ENCODE data around the gene PTPDC1. TPM values are rescaled to one million over a fixed set of nuclear protein-coding genes. Genes with fewer than 3 reads are reported as not detected.

PTPDC1 gene
- total RNA-seq (10 to 100 TPM in 1 of 2 experiments, 1 to 10 TPM in 1; 8.7 to 10.2 TPM), polyA plus RNA-seq (1 to 10 TPM; 1.9 to 4.9 (median 2.1) TPM), total RNA-seq (12.8 to 22.9 (median 17.7) reads per million in 6 experiments)

GRCh38 chr9:94084314-94084713, at the start of gene PTPDC1:
Gene PTPDC1 (plus strand): TSS chr9:94084464. CDS start chr9:94084531, 67 bp downstream.
- Mint-ChIP-seq H3K9me3 (no peaks in the 10 kb centered on the region), H3K36me3 (peaks cover 7 to 17% (median 17%) of the 10 kb centered on the region in 3 donors), H3K27me3 (no peaks in the 10 kb centered on the region), H3K27ac (peak within 1 kb of the TSS in 2 of 10 donors; percentile 37 to 82), H3K4me1 (peaks cover 0 to 10% (median 0%) of the 10 kb centered on the region in 4 donors), H3K4me3 (no peak within 1 kb of the TSS)
- POLR2A ChIA-PET: no interaction called here
- no peak for DNase-seq
- no peak for ATAC-seq

- H3K9me3 Mint-ChIP-seq: no peaks in the 10 kb centered on the region
- no peak for DNase-seq
- POLR2A ChIA-PET: no interaction called here
- H3K27ac Mint-ChIP-seq: no peak overlapping the region
- no peaks in the 10 kb centered on the region for H3K36me3 Mint-ChIP-seq
- peaks cover 13 to 25% (median 18%) of the 10 kb centered on the region in 4 donors for H3K4me1 Mint-ChIP-seq
- H3K4me3 Mint-ChIP-seq: no peak overlapping the region
- H3K27me3 Mint-ChIP-seq: peaks cover 0 to 3% (median 0%) of the 10 kb centered on the region in 5 donors
- no peak for ATAC-seq
These were observed 49.8 kb upstream of the PTPDC1 start for GRCh38 chr9:94034511-94034910.

- Mint-ChIP-seq H3K36me3 (peaks cover 2 to 11% (median 4%) of the 10 kb centered on the region in 3 donors), H3K4me3 (no peak overlapping the region), H3K4me1 (peaks cover 0 to 1% (median 0%) of the 10 kb centered on the region in 4 donors), H3K27ac (peak overlapping the region in 1 of 10 donors; percentile 23), H3K27me3 (no peaks in the 10 kb centered on the region), H3K9me3 (no peaks in the 10 kb centered on the region)
- ATAC-seq (no peak), DNase-seq (no peak)
- POLR2A ChIA-PET: interaction anchor here (0.5 kb wide), 1 partner anchor 11 kb away, joined by 3 read pairs; no protein-coding TSS in a partner anchor
These were observed 44.5 kb upstream of the PTPDC1 start for GRCh38 chr9:94039786-94040185.

GRCh38 chr9:94042516-94043360, 41.5 kb upstream of the PTPDC1 start:
- H3K36me3 Mint-ChIP-seq: peaks cover 2 to 14% (median 4%) of the 10 kb centered on the region in 3 donors
- ATAC-seq (no peak), DNase-seq (no peak)
- POLR2A ChIA-PET: no interaction called here
- H3K27ac Mint-ChIP-seq: no peak overlapping the region
- no peaks in the 10 kb centered on the region for H3K27me3 Mint-ChIP-seq
- peaks cover 0 to 7% (median 3%) of the 10 kb centered on the region in 4 donors for H3K4me1 Mint-ChIP-seq
- H3K4me3 Mint-ChIP-seq: no peak overlapping the region
- peaks cover 0 to 7% (median 0%) of the 10 kb centered on the region in 9 donors for H3K9me3 Mint-ChIP-seq

- Mint-ChIP-seq H3K27me3 (no peaks in the 10 kb centered on the region), H3K36me3 (peaks cover 8 to 15% (median 12%) of the 10 kb centered on the region in 3 donors), H3K27ac (no peak overlapping the region), H3K9me3 (peaks cover 0 to 18% (median 7%) of the 10 kb centered on the region in 9 donors), H3K4me1 (peaks cover 0 to 2% (median under 1%) of the 10 kb centered on the region in 4 donors), H3K4me3 (no peak overlapping the region)
- no peak for DNase-seq
- POLR2A ChIA-PET: interaction anchor here (0.5 kb wide), 1 partner anchor 164 kb away, joined by 5 read pairs; no protein-coding TSS in a partner anchor
- no peak for ATAC-seq
These were observed 29.5 kb upstream of the PTPDC1 start for GRCh38 chr9:94054716-94055115.

- Mint-ChIP-seq H3K27ac (no peak overlapping the region), H3K27me3 (no peaks in the 10 kb centered on the region), H3K36me3 (peaks cover 10 to 12% (median 12%) of the 10 kb centered on the region in 3 donors), H3K4me3 (no peak overlapping the region), H3K9me3 (peaks cover 0 to 15% (median 6%) of the 10 kb centered on the region in 9 donors), H3K4me1 (peaks cover 0 to 2% (median under 1%) of the 10 kb centered on the region in 4 donors)
- DNase-seq (no peak), ATAC-seq (no peak)
- POLR2A ChIA-PET: no interaction called here
These were observed 27.8 kb upstream of the PTPDC1 start for GRCh38 chr9:94056442-94056974.

GRCh38 chr9:94057918-94058317, 26.3 kb upstream of the PTPDC1 start:
- POLR2A ChIA-PET: no interaction called here
- ATAC-seq (no peak), DNase-seq (no peak)
- Mint-ChIP-seq H3K9me3 (peaks cover 0 to 23% (median 14%) of the 10 kb centered on the region in 9 donors), H3K4me1 (peaks cover 0 to 2% (median 0%) of the 10 kb centered on the region in 4 donors), H3K4me3 (no peak overlapping the region), H3K27me3 (no peaks in the 10 kb centered on the region), H3K27ac (no peak overlapping the region), H3K36me3 (peaks cover 12 to 22% (median 21%) of the 10 kb centered on the region in 3 donors)

- DNase-seq: no peak
- ATAC-seq: no peak
- Mint-ChIP-seq H3K9me3 (peaks cover 0 to 23% (median 14%) of the 10 kb centered on the region in 9 donors), H3K4me3 (no peak overlapping the region), H3K4me1 (peaks cover 4 to 7% (median 5%) of the 10 kb centered on the region in 4 donors), H3K27ac (no peak overlapping the region), H3K27me3 (no peaks in the 10 kb centered on the region), H3K36me3 (peaks cover 12 to 22% (median 21%) of the 10 kb centered on the region in 3 donors)
- POLR2A ChIA-PET: no interaction called here
These were observed 22.4 kb upstream of the PTPDC1 start for GRCh38 chr9:94061864-94062263.

GRCh38 chr9:94065535-94065961, 18.7 kb upstream of the PTPDC1 start:
- POLR2A ChIA-PET: no interaction called here
- no peak overlapping the region for H3K4me3 Mint-ChIP-seq
- H3K27ac Mint-ChIP-seq: no peak overlapping the region
- ATAC-seq (peak; percentile 55 to 63), DNase-seq (peak; percentile 39 to 88 (median 68))
- H3K36me3 Mint-ChIP-seq: peaks cover 6 to 19% (median 18%) of the 10 kb centered on the region in 3 donors
- no peaks in the 10 kb centered on the region for H3K27me3 Mint-ChIP-seq
- peaks cover 0 to 17% (median 14%) of the 10 kb centered on the region in 9 donors for H3K9me3 Mint-ChIP-seq
- peaks cover 4 to 7% (median 5%) of the 10 kb centered on the region in 4 donors for H3K4me1 Mint-ChIP-seq

GRCh38 chr9:94068257-94068656, 16.0 kb upstream of the PTPDC1 start:
- Mint-ChIP-seq H3K9me3 (peaks cover 0 to 8% (median 0%) of the 10 kb centered on the region in 9 donors), H3K36me3 (peaks cover 20 to 26% (median 21%) of the 10 kb centered on the region in 3 donors), H3K27me3 (no peaks in the 10 kb centered on the region), H3K27ac (peak overlapping the region in 1 of 10 donors; percentile 15), H3K4me3 (no peak overlapping the region), H3K4me1 (peaks cover 4 to 7% (median 5%) of the 10 kb centered on the region in 4 donors)
- ATAC-seq (no peak), DNase-seq (no peak)
- POLR2A ChIA-PET: no interaction called here

GRCh38 chr9:94076557-94076956, 7.7 kb upstream of the PTPDC1 start:
- Mint-ChIP-seq H3K9me3 (no peaks in the 10 kb centered on the region), H3K36me3 (peaks cover 14 to 38% (median 32%) of the 10 kb centered on the region in 3 donors), H3K27ac (no peak overlapping the region), H3K27me3 (no peaks in the 10 kb centered on the region), H3K4me3 (no peak overlapping the region), H3K4me1 (peaks cover 0 to 10% (median 0%) of the 10 kb centered on the region in 4 donors)
- POLR2A ChIA-PET: no interaction called here
- DNase-seq: no peak
- no peak for ATAC-seq

- Mint-ChIP-seq H3K27me3 (no peaks in the 10 kb centered on the region), H3K27ac (no peak overlapping the region), H3K4me3 (no peak overlapping the region), H3K9me3 (no peaks in the 10 kb centered on the region), H3K4me1 (peaks cover 0 to 10% (median 0%) of the 10 kb centered on the region in 4 donors), H3K36me3 (peaks cover 10 to 28% (median 25%) of the 10 kb centered on the region in 3 donors)
- POLR2A ChIA-PET: no interaction called here
- DNase-seq (no peak), ATAC-seq (no peak)
These were observed 6.2 kb upstream of the PTPDC1 start for GRCh38 chr9:94078086-94078485.

- DNase-seq (no peak), ATAC-seq (no peak)
- Mint-ChIP-seq H3K27ac (peak overlapping the region in 1 of 10 donors; percentile 1), H3K36me3 (peaks cover 10 to 22% (median 21%) of the 10 kb centered on the region in 3 donors), H3K27me3 (no peaks in the 10 kb centered on the region), H3K4me1 (peaks cover 0 to 10% (median 0%) of the 10 kb centered on the region in 4 donors), H3K9me3 (no peaks in the 10 kb centered on the region), H3K4me3 (no peak overlapping the region)
- POLR2A ChIA-PET: no interaction called here
These were observed 5.0 kb upstream of the PTPDC1 start for GRCh38 chr9:94079236-94079635.
